GM21723 (cell line): ENCODE results near the gene COQ10A.
A peak's percentile ranks its signal among the peaks of the same experiment; 100 is the strongest.
"Not testable (repeated sequence)": the region's sequence is repeated elsewhere in the genome, so short reads cannot be mapped to it uniquely, and the experiment has no call there.

Experiments used
- ATAC-seq: cut with Tn5 transposase; IDR thresholded peaks from one replicate; pipeline ENCODE4 v1.9.1; 2021; ENCODE audit warnings: mild to moderate bottlenecking, moderate library complexity; ENCODE audit not compliant: unreplicated experiment

Gene COQ10A

DNA sequence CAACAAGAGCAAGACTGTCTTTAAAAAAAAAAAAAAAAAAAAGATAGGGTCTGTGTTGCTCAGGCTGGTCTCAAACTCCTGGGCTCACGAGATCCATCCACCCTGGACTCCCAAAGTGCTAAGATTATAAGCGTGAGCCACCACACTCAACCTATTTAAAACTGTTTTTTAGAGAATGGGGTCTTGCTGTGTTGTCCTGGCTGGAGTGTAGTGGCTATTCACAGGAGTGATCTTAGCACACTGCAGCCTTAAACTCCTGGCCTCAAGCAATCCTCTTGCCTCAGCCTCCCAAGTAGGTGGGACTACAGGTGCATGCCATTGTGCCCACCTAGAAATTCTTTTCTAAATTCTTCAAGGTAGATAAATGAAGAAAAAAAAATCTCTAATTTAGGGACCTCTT is 7.6 kb downstream of the COQ10A start:
- ATAC-seq, result no peak

DNA sequence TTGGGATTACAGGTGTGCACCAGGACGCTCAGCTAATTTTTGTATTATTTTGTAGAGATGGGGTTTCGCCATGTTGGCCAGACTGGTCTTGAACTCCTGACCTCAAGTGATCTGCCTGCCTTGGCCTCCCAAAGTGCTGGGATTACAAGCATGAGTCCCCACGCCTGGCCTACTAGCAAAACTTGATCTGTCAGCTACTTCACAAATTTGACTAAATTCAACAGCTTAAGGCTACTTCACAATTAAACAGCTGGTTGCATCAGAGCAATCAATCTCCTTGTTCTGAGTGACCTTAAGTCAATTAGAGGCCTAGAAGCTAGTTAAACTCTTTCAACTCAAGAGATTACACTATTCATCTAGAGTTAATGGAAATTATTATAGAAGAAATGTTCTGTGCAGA is 12.2 kb downstream of the COQ10A start:
- ATAC-seq, result no peak

DNA sequence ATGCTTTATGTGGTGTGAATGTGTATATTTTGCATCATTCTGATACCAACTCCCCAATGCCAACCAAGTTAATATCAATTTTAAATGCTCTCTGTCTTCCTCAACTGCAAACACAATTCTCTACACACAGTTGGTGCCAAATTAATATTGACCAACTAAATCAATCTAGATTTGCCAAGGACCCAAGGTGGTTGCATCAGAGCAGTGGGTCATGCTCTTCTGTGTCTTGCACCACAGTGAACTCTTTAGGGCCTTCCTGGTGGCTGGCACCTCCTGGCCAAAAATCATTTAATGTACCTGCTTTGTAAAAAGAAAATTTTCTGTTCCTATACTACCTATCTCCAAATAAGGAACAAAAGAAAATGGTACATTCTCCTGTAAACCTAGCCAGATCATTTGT is 14.1 kb downstream of the COQ10A start:
- ATAC-seq, result no peak

- no peak for ATAC-seq
These were observed 15.3 kb downstream of the COQ10A start for GRCh38 chr12:56282030-56282429.

- ATAC-seq, result no peak
These were observed 15.8 kb downstream of the COQ10A start for GRCh38 chr12:56282579-56282978.

- not testable (repeated sequence) for ATAC-seq
These were observed 17.5 kb downstream of the COQ10A start for GRCh38 chr12:56284263-56284662.

GRCh38 chr12:56286044-56286830 is 19.5 kb downstream of the COQ10A start:
- no peak for ATAC-seq

DNA sequence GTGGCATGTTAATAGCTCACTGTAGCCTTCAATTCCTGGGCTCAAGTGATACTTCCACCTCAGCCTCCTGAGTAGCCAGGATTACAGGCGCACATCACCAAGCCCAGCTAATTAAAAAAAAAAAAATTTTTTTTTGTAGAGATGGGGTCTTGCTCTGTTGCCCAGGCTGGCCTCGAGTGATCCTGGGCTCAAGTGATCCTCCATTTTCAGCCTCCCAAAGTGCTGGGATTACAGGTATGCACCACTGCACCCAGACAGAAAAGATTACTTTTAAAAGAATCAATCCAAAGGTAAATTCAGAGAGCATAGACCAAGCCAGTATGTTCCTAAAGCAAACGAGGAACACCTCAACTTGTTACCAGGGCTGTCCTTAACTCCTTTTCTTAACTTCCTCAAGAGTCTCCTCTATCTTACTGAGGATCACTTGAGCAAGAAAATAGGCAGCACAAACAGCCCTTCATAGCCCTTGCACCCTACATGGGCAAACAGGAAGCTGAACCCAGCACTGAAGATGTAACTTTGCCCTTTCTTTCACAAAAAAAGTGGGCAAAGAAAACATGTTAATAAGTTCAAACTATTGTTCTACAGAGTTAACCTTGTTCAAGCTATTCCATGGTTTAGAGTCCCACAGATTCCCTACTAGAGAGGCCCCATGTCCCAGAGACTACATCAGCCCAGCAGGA is 22.1 kb downstream of the COQ10A start:
- ATAC-seq, result no peak

DNA sequence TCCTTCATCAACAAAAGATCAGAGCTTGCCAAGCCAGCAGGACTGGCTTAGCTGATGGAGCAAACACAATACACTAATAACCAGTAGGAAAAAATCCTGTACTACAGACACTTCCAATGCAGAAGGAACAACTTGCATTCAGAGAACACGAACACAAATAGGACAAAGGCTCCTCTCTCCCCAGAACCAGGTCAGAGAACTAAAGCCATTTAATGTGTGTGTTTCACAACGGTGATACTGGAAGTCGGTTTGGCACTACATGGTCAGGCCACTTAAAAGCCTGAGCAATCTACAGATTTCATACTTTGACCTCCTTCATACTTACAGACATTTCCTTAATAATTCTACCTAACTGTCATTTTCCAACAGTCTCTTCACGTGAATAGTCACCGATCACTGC is 27.1 kb downstream of the COQ10A start:
- no peak for ATAC-seq

- ATAC-seq, result no peak
These were observed 29.6 kb downstream of the COQ10A start for GRCh38 chr12:56296295-56296694.

DNA sequence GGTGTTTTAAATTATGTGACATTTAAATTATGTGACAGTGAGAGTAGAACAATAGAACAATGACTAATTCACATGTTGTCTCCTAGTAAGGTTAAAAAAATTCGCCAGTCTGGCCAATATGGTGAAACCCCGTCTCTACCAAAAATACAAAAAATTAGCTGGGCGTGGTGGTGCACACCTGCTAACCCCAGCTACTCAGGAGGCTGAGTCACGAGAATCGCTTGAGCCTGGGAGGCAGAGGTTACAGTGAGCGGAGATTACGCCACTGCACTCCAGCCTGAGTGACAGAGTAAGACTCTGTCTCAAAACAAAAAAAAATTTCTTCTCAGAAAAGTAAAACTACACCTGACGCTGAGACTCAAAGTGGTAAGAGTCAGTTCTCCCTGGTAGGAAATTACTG is 30.7 kb downstream of the COQ10A start:
- no peak for ATAC-seq

- ATAC-seq, result no peak
These were observed 32.1 kb downstream of the COQ10A start for GRCh38 chr12:56298828-56299227.

DNA sequence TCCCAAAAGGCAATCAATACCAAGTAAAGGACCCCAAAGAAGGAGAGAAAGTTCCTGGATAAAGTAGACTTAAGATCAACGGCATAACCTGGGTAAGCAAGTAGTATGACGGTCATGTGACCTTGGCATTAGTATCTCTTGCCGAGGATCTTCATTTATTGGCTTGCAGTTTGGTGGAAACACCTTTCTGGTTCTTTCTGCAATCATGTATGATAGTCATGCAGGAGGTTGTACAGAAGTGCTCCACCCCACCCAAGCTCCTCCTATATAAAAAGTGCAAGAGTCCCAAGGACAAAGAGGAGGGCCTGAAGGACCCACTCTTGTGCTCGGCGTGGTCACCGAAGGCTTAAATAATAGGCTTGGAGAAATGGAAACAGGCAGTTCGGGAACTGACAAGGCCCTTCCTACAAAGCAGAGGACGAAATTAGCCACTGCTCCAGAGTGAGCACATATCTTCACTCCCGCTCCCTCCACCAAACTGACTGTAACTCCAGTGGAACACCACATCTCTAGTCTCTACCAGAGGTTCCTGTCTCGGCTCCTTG is 32.6 kb downstream of the COQ10A start:
- ATAC-seq, result no peak

GRCh38 chr12:56299853-56300643 is 33.3 kb downstream of the COQ10A start, which contains the start of gene CS:
Gene CS, minus strand, starts transcription at chr12:56300330. Its CDS starts 129 bp downstream, at chr12:56300201.
- ATAC-seq, result peak; percentile 89

DNA sequence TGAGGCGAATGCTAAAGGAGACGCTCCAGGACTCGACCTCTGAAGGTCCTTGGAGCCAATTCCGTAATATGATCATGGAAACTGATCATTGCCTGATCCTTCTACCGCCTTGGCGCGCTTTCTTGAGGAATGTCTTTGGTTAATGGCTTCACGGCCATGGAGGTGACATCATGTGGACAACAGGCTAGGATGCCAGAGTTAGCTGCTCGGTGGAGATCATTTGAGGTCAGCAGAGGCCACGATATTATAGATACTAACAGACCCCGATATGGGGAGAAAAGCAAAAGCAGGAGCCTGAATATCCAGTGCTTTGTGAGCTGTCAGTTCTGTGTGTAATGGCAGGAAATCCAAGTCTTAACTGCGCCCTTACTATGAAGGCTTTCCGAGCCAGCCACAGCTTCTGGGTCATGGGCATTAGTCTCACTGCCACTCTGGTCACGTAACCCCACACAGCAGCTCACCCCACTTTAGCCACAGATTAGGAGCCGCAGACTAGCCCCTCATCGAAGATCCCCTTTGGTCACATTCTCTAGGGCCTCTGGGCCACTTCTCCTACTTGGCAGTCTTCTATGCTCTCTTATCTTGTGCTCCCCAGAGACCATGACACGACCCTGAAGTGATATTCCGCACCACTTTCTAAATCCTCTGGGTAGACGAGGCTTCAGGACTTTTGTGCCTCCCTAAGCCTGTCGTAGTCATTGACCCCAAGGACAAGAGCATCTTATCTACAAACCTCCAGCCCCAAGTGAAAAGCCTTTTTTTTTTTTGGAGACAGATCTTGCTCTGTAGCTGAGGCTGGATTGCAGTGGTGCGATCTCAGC is 34.1 kb downstream of the COQ10A start:
- ATAC-seq, result no peak

DNA sequence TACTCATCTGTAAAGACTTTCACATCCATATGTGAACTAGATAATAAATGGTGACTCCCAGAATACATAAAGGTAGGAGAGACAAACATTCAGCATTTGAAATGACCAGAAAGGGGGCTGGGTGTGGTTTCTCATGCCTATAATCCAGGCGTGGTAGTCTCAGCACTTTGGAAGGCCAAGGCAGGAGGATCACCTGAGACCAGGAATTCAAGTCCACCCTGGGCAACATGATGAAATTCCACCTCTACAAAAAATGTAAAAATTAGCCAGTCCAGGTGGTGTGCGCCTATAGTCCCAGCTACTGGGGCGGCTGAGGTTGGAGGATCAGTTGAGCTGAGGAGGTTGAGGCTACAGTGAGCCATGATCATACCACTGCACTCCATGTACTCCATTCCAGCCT is 37.5 kb downstream of the COQ10A start:
- no peak for ATAC-seq

DNA sequence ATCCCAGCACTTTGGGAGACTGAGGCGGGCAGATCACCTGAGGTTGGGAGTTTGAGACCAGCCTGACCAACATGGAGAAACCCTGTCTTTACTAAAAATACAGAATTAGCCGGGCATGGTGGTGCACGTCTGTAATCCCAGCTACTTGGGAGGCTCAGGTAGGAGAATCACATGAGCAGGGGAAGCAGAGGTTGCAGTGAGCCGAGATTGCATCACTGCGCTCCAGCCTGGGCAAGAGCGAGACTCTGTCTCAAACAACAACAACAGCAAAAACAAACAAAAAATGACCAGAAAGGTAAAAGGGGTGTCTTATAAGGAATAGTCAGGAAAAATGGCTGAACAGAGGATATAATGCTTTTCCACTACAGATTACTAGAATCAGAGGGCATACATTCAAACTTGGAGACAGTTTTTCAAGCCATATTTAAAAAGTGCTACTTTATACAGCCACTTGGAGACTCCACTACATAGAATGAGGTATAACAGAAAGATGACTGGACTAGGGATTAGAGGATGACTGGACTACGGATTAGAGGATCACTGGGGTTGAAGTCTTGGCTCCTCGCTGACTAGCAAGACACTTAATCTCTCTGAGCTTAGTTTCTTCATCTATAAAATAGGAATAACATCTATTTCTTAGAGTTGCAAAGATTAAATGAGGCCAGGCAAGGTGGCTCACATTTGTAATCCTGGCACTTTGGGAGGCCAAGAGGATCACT is 38.3 kb downstream of the COQ10A start:
- ATAC-seq, result no peak

- no peak for ATAC-seq
These were observed 40.7 kb downstream of the COQ10A start for GRCh38 chr12:56307221-56307965.

DNA sequence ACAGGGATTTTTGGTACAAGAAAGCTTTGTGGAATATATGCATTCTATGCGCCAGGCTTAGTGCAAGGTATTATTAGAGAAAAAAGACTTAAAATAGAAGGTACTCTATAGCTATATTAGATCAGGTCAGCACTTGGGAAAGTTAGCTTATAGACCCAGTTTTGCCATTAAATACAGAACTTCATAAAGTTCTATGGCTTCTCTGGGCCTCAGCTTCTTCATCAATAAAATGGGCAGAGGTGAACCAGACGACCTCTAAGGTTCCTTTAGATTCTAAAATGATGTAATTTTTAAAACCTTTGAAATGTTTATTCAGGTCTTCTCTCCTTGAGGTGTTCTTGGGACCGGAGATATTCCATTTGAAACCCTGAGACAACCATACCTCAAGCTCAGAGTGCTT is 42.0 kb downstream of the COQ10A start:
- no peak for ATAC-seq
